ENCODE results near the gene ASB15. TPM values are rescaled to one million over a fixed set of nuclear protein-coding genes. Genes with fewer than 3 reads are reported as not detected.

ASB15 gene
- total RNA-seq, 3 donors from 2014 or later (not counting 1 experiment from before 2014, with no cell fraction given) = not detected

- Mint-ChIP-seq H3K27me3 (ENCODE audit: low read depth in 2 of 2) (peaks cover 13% of the 10 kb centered on the region in 2 donors), H3K4me3 (no peak overlapping the region), H3K36me3 (no peaks in the 10 kb centered on the region), H3K27ac (no peak overlapping the region), H3K9me3 (no peaks in the 10 kb centered on the region), H3K4me1 (no peaks in the 10 kb centered on the region)
- Histone ChIP-seq H3K4me1 (ENCODE audit: control insufficient read depth, insufficient read depth, low read length) (no peaks in the 10 kb centered on the region), H3K27ac (ENCODE audit: low read length) (no peak overlapping the region), H3K27me3 (ENCODE audit: control insufficient read depth, insufficient read depth, low read length) (no peaks in the 10 kb centered on the region), H3K36me3 (ENCODE audit: control insufficient read depth, insufficient read depth, low read length) (no peaks in the 10 kb centered on the region), H3K4me3 (ENCODE audit: low read length) (no peak overlapping the region), H3K9me3 (ENCODE audit: control insufficient read depth, insufficient read depth, low read length) (no peaks in the 10 kb centered on the region)
- WGBS (ENCODE audit: insufficient coverage) = 84% methylated on average over 2 of the region's 3 CpGs
- ATAC-seq = no peak
- TF ChIP-seq CTCF (IDR thresholded peaks at IDR 0.05) = no peak
- no peak for DNase-seq
- intact Hi-C loops (cut with micrococcal nuclease) = no loop called here
Observed at GRCh38 chr7:123598657-123599056, 3.0 kb upstream of the ASB15 start.

GRCh38 chr7:123599766-123600165, 1.9 kb upstream of the ASB15 start:
- H3K27ac Mint-ChIP-seq = no peak overlapping the region

GRCh38 chr7:123600876-123601275, 745 bp upstream of the ASB15 start:
- H3K9me3 ChIP-seq (ENCODE audit: control insufficient read depth, insufficient read depth, low read length) = no peaks in the 10 kb centered on the region
- H3K27ac ChIP-seq (ENCODE audit: low read length) = no peak overlapping the region
- no peaks in the 10 kb centered on the region for H3K9me3 Mint-ChIP-seq
- WGBS (ENCODE audit: insufficient coverage) = 70% methylated on average over 3 of the region's 3 CpGs
- no peak for TF ChIP-seq CTCF (IDR thresholded peaks at IDR 0.05)
- no peaks in the 10 kb centered on the region for H3K36me3 Mint-ChIP-seq
- peaks cover 2% of the 10 kb centered on the region for H3K27me3 ChIP-seq (ENCODE audit: control insufficient read depth, insufficient read depth, low read length)
- H3K27me3 Mint-ChIP-seq (ENCODE audit: low read depth in 2 of 2) = peaks cover 15 to 17% of the 10 kb centered on the region in 2 donors
- ATAC-seq (no peak), DNase-seq (no peak)
- no peaks in the 10 kb centered on the region for H3K4me1 ChIP-seq (ENCODE audit: control insufficient read depth, insufficient read depth, low read length)
- no peaks in the 10 kb centered on the region for H3K4me1 Mint-ChIP-seq
- intact Hi-C loops (cut with micrococcal nuclease) = no loop called here
- H3K27ac Mint-ChIP-seq = no peak overlapping the region
- no peak overlapping the region for H3K4me3 ChIP-seq (ENCODE audit: low read length)
- H3K36me3 ChIP-seq (ENCODE audit: control insufficient read depth, insufficient read depth, low read length) = no peaks in the 10 kb centered on the region
- H3K4me3 Mint-ChIP-seq = no peak overlapping the region

More at GRCh38 chr7:123599766-123600165, 1.9 kb upstream of the ASB15 start:
- WGBS (ENCODE audit: insufficient coverage) = no CpG with 5 or more reads among the region's 2 CpGs
- Histone ChIP-seq H3K4me3 (ENCODE audit: low read length) (no peak overlapping the region), H3K27ac (ENCODE audit: low read length) (no peak overlapping the region), H3K9me3 (ENCODE audit: control insufficient read depth, insufficient read depth, low read length) (no peaks in the 10 kb centered on the region), H3K36me3 (ENCODE audit: control insufficient read depth, insufficient read depth, low read length) (no peaks in the 10 kb centered on the region), H3K4me1 (ENCODE audit: control insufficient read depth, insufficient read depth, low read length) (no peaks in the 10 kb centered on the region), H3K27me3 (ENCODE audit: control insufficient read depth, insufficient read depth, low read length) (peaks cover 2% of the 10 kb centered on the region)
- H3K4me3 Mint-ChIP-seq = no peak overlapping the region
- no peaks in the 10 kb centered on the region for H3K36me3 Mint-ChIP-seq
- DNase-seq (no peak), ATAC-seq (no peak)
- H3K27me3 Mint-ChIP-seq (ENCODE audit: low read depth in 2 of 2) = peaks cover 15 to 17% of the 10 kb centered on the region in 2 donors
- no peaks in the 10 kb centered on the region for H3K4me1 Mint-ChIP-seq
- no peak for TF ChIP-seq CTCF (IDR thresholded peaks at IDR 0.05)
- intact Hi-C loops (cut with micrococcal nuclease) = no loop called here
- H3K9me3 Mint-ChIP-seq = no peaks in the 10 kb centered on the region

- no peaks in the 10 kb centered on the region for H3K9me3 Mint-ChIP-seq
- no CpG with 5 or more reads among the region's 3 CpGs for WGBS (ENCODE audit: insufficient coverage)
- no peak for ATAC-seq
- no peak for DNase-seq
- intact Hi-C loops (cut with micrococcal nuclease) = no loop called here
- Histone ChIP-seq H3K9me3 (ENCODE audit: control insufficient read depth, insufficient read depth, low read length) (no peaks in the 10 kb centered on the region), H3K27me3 (ENCODE audit: control insufficient read depth, insufficient read depth, low read length) (peaks cover 2% of the 10 kb centered on the region), H3K27ac (ENCODE audit: low read length) (no peak overlapping the region), H3K4me3 (ENCODE audit: low read length) (no peak overlapping the region), H3K4me1 (ENCODE audit: control insufficient read depth, insufficient read depth, low read length) (no peaks in the 10 kb centered on the region), H3K36me3 (ENCODE audit: control insufficient read depth, insufficient read depth, low read length) (no peaks in the 10 kb centered on the region)
- H3K4me3 Mint-ChIP-seq = no peak overlapping the region
- H3K36me3 Mint-ChIP-seq = no peaks in the 10 kb centered on the region
- H3K27ac Mint-ChIP-seq = no peak overlapping the region
- peaks cover 15 to 17% of the 10 kb centered on the region in 2 donors for H3K27me3 Mint-ChIP-seq (ENCODE audit: low read depth in 2 of 2)
- H3K4me1 Mint-ChIP-seq = no peaks in the 10 kb centered on the region
- no peak for TF ChIP-seq CTCF (IDR thresholded peaks at IDR 0.05)
Observed at GRCh38 chr7:123602648-123603047, 1.0 kb downstream of the ASB15 start.
